ENCODE results near the gene RBBP8NL.

RBBP8NL gene

DNA sequence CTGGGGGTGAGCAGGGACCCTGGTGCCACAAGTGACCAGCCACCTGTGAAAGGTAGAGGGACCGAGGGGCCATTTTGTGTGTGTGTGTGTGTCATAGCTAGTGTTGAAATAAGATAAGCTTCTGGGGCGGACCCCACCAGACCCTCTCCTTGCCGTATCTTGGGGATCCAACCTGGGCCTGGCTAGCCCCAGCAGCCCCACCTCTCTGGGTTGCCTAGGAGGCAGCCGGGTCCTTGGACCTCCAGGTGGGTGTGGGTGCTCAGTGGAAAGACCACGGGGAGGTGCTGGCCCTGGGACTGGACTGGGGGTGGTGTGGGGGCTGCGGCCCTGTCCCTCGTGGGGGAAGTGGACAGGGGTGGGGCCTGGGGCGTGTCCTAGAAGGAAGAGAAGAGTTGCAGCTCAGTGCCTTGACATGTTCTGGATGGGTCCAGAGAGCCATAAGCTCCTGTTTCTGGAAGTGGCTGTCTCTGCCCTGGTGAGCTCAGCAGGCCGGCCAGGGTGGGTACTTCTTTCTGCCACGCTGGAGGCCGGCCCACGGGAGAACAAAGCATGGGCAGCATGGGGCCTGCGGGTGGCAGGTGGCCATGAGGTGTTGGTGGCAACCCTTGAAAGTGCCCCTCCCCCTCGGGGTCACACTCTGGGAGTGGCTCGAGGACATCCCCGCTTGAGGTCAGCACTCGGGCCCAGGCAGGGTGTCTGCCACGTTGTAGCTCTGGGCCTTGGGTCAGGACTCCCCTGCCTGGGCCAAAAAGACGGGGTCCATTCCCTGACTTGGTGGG, 8.4 kb downstream of the RBBP8NL start:
- DNase-seq = no peak

DNA sequence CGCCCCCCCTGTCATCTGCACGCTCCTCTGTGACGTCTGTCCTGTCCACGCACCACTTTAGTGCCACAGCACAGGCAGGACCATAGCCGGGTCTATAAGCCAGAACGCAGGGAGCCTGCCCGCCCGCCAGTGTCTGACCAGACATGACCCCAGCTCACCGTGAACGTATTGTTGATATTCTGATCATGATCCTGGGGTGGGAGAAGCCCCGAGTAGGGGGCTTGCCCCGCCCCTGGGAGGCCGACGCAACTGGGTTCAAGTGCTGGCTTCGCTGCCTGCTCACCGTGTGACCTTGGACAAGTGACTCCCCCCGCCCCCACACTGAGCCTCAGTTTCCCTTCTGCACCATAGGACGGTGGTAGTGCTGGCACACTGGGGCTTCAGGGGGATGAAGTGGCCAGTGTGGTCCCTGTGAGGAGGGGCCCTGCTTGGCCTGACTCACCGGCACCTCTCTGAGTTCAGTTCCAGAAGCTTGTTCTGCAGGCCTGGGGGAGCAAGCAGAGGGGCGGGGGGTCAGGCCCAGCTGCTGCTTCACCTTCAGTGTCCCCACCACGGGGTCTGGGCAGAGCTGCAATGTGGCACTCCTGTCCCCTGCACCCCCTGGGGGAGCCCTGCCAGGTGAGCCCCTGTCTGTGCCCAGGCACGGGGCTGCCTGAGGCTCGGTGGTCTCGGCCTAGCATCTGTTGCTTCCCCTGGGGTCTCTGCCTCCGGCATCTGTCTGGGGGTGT, 9.2 kb downstream of the RBBP8NL start:
- DNase-seq = no peak

DNA sequence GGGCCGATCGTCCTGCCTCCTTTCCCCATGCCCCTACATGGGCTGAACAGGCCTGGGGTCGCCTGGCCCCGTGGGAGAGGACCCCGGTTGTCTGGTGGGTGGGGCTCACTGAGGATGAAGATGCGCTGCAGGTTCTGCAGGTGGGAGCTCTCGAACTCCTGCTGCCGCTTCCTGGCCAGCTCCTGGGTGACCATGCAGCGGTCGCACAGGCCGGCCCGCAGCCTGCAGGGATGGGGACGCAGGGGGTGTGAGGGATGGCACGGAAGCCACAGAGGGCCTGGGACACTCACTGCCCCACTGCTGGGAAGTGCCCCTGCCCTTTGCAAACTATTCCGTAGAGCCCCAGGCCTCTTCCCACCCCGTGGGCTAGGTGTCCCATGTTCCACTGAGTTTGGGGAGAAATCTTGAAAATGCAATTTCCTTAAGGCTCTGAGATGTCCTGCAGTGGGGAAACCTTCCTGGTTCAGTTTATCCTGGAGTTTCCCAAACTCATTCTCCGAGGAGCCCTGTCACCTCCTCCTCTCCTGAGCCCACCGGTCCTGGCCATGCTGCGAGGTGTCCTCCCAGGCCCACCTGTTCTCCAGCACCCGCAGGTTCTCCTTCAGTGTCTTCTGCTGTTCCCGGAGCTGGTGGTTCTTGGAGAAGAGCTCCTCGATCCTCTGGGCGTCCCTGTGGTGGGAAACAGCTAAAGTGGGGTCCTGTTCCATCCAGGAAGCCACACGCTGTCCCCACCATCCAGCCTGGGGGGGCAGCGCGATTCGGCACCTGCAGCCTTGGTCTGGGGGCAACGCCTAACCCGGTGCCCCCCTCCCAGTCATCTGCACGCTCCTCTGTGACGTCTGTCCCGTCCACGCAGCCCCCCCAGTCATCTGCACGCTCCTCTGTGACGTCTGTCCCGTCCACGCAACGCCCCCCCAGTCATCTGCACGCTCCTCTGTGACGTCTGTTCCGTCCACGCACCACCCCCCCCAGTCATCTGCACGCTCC, 10.4 kb downstream of the RBBP8NL start:
- no peak for DNase-seq

DNA sequence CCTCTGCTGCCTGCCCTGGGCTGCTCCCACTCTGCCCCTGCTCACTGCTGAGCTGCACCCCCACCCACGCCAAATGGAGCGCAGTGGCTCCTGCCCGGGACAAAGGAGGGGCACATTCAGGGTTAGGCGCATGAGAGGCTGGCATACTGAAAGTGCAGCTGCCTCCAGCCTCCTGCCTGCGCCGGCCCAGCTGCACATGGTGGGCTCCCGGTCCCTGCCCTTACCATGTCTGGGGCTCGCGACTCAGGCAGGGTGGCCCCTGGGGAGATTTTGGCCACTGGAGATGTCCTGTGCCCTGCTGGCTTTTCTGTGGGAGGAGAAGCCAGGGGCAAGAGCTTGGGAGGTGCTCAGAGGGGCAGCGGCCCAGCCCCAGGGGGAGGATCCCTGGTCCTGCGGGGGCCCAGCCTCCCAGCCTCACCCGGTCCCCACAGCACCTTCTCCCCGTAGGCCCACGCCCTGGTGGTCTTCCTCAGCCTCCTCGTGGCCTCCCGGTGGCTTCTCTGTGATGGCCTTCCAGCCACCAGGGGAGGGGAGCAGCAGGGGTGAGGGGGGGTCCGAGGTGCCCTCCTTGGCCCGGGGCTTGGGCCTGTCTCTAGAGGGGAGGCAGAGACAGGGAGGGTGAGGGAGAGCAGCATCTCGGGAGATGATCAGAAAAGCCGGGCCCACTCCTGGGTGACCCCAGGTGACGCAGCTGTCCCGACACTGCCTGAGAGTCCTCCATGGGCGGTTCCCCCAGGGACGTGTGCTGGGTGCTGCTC, 11.8 kb downstream of the RBBP8NL start:
- no peak for DNase-seq

DNA sequence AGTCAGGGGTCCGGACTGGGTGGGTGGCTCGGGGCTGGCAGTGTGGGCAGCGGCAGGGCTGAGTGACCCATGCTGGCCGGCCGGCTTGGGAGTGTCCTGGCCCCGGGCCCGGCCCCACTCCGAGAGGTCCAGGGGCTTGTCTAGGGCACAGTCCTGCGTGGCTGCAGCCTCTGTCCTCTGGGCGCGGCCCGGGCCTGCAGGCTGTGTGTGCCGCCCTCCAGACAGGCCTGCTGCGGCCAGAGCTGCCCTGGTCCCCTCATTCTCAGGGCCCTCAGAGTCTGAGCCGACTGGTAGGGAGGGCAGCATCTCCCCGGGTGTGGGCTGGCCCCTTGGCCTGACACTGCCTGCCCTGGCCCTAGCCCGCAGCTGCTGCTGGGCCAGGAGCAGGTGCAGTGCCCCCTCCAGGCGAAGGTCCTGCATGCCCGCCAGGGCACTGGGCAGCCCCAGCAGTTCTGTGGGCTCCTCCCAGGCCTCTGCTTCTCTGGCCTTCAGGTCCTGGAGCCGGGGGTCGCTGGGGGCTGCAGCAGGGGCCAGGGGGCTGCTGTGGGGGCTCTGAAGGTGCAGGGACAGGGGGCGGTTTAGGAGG, 13.3 kb downstream of the RBBP8NL start:
- no peak for DNase-seq

DNA sequence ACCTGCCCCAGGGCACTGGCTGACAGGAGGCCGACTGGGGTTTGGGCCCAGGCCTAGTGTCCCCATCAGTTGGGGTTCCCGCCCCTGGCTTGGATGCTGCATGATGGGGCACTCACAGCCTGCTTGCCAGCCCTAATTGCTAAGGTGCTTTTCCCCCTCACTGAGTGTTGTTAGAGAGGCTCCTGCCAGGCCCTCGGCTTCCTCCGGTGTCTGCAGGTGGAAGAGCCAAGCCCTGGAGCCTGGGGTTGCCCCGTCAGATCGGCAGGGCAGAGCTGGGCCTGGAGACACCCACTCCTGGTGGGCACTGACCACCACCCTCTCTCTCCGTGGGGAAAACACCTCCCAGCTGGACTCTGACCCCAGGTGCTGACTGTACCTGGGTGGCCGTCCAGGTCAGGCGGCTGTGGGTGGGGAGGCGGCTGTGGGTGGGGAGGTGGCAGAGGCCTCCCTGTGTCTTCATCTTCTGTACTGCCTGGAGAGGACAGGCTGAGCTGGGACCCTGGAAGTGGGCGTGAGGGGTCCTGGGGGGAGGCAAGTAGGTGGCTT, 14.2 kb downstream of the RBBP8NL start:
- no peak for DNase-seq

DNA sequence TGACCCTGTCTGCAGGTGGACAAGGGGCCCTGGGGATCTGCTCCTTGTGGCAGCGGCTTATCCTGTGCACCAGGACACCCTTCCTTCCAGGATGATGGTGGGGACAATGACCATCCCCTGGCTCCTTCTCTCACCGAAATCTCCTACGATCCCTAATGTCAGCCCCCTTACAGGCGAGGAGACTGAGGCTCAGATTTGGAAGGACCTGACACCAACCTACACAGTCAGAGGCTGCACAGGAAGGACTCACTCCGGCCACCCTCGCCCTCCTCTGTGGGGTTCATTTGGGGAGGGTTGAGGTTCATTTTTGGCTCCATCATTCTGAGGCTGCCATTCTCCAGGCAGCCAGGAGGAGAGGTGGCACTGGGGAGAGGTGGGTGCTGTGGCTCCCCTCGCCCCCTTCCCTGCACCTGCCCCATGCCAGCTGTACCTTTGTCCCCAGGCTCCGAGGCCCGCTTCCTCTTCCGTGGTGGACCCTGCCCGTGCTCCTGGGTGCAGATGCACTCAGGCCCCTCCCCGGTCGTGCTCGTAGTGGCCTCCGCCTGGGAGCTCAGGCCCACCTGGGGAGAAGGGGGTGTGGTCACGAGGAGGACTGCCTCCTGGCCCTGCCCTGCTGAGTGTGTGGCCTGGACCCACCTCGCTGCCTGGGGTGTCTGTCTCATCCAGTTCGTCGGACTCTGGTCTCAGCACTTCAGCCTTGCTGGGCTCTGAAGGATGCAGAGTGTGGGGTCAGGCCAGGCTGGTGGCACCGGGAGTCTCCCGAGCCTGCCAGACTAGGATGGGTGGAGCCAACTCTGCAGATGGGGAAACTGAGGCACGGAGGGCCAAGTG, 14.9 kb downstream of the RBBP8NL start:
- DNase-seq = no peak

DNA sequence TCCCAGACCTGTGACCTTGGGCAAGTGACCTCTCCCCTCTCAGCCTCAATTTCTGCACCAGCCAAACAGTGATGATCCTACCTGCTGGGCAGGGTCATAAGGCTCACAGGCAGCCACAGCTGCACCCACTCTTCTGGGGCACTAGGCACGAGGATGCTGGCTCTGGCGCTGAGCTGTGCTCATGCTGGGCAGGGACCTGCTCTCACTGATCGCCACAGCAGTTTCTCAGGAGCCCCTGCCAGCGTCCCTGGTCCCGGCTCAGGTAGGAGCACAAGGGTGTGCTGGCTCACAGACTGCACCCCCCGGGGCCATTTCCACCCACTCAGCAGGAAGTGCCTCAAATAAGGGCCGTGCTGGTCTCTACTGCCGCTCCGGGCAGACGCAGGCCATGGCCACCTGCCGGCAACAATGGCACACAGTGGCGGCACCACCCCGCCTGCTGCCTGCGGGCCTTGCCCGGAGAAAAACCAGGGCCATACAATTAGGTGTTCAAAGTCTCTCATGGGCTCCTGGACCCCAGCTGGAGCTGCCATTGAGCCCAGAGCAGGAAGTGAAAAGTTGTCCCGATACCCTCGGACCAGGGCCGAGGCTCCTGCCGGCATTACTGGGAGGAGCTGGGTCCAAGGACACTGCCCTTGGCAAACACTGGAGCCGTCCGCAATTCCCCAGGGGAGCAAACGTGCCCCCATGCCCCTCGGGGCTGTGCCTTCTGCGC, 15.7 kb downstream of the RBBP8NL start:
- DNase-seq = no peak

DNA sequence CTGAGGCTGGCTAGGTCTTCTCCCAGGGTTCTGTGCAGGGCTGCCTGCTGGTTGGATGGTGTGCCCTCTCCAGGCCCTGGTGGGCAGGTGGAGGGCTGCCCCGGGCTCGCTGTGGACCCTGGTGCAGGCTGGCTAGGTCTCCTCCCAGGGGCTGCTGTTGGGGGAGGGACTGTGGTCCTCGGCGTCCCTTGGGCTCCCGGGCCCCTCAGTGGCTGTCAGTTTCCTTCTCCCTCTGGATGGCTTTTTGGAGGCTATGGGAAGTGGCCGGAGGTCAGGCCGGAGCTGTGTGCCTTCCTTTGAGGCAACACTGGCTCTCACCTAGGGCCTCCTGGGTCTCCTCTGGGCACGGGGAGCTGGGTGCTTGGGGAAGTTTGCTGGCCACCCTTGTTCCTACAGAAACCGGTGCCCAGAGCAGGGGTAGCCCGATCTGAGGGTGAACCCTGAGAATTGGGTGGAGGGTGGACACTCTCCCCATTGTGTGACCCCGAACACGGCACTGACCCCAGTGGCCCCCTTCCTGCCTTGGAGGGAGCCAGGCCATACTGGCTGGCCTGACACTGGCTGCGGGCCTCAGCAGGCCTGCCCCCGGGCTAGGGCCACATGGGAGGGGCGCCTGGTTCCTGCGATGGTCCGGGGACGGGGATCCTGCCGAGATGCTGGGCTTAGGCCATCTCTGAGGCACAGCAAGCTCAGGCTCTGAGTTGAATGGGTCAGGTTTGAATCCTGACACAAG, 16.4 kb downstream of the RBBP8NL start:
- DNase-seq = no peak

DNA sequence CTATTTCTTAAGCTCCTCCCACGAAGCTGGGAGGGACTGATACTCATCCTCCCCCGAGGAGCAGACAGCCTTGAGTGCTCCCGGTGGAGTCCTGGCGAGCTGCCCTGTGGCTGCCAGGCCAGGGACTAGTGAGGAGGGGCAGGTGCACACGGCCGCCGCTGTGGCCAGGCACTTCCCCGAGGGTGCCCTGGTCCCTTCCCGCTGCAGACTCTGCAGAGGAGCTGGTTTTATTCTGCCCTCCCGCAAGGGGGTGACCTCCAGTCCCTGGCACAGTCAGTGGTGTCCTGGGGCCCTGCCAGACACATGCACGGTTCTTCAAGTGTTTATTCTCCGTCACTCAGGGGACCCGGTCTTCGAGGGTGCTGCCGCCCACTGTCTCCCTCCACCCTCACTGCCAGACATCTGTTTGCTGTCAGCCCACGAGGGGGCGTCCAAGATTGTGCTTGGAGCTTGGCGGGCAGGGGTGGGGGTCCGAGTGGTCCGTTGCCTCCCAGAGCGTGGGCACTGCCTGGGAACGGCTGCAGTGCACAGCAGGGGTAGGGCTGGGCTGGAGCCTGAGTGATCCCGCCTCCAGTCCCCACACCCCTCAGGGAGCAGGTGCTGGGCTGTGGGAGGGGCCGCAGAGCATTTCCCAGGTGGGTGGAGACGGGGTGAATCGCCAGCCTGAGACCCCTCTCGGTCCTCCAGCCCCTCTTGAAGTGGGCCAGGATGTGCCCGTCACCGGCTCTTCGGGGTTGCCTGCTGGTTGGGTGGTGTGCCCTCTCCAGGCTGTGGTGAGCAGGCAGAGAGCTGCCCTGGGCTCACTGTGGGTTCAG, 17.2 kb downstream of the RBBP8NL start:
- peak; percentile 25 to 36 for DNase-seq

DNA sequence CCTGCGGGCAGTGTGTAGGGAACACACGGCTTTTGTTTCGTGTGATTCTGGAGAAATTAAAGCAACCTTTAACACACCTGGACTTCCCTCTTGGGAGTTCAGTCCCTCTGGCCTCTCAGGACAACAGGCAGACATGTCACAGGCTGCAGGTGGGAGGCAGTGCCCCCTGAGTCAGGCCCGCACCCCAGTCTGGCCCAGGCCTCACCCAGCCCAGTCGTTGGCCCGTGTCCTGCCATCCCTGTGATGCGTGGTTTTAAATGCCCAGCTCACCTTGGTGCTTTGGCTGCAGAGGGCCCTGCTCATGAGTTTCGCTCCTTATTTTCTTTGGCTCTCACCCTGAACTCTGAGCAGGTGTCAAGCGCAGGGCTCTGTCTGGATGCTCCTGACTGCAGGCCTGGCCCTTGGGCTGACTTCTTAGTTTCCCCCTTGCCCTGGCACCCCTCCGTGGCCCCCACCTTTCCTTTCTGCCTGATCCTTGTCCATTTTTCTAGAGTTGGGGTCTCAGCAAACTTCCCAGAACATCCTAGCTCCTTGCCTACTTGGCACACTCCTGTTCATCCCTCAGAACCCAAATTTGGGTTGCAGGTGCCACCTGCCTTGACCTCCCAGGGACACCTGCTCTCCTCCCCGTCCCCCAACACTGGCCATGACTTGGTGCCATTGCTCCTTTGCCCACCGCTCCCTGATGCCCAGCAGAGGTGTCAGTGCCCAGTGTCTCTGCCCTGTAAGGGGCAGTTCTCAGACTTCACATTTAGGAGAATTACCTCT, 18.1 kb downstream of the RBBP8NL start:
- DNase-seq = no peak

DNA sequence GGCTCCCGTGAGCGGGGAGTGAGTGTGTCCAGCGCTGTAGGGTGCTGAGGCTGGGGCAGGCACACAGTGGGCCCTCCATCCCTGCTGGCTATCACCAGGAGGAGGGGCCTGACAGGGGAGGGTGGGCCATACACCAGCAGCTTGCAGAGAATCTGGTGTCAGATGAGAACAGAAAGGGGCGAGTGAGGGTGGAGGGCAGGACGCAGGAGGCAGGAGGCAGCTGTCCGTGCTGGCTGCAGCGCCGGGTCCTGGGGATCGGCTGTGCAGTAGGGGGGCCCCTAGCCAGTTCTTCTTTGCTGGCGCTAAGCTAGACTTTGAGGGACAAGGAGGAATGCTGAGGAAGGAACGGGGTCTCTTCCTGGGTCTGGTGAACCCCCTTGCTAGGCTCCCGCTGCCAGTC, 18.7 kb downstream of the RBBP8NL start:
- no peak for DNase-seq

DNA sequence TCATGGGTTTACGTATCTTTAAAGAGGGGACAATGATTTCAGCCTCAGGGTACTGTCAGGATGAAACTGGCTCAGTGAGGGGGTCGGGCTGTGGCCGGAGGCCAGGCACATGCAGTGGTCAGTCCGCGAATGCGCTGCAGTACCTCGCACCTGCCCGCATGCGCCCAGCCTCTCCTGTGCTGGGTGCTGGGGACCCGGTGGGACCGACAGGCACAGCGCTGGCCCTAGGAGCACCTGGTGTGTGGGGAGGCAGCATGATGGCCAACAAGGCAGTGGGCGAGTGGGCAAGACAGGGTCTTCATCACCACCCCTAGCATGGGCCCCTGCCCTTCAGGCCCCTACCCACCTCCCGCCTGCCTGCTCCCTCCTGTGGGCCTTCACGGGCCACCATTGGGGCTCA, 19.3 kb downstream of the RBBP8NL start:
- DNase-seq = no peak

DNA sequence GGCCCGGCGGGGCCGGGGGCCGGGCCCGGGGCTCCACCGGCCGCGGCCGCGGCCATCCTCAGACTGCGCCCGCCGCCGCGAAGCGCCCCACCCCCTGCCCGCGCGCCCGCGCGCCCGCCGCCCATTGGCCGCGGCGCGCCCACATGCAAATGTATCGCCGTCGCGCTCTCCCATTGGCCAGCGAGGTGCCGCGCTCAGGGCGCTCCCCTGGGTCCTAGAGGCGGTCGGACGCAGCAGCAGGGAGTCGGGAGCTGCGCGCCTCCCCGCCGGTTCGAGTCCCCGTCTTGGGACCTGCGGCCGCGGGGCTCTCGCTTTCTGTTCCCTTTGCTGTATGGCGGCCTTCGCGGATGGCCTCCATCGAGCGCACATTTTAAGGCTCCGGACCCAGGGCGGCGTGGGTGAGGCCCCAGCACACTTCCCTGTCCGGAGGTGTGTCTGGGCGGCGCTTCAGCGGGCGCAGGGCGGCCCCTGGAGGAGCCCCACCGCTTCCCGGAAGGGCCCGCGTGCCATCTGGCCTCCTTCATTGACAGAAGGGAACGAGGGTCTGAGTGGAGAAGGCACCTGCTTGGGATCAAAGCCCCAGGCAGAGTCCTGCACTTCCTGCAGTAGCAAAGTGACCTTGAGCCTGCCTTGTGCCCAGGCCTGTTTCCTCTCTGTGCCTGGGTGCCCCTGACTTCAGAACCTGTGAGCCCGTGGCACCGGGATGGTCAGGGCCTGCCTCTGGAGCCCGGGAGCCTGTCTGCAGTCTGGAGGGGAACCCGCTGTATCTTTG, 19.9 kb downstream of the RBBP8NL start, which contains the start of gene CABLES2:
TSS of gene CABLES2 (minus strand) at position 65 of the 772 bp plus-strand sequence. CDS start at position 56, 9 bp downstream.
- DNase-seq = peak; percentile 84 to 89

DNA sequence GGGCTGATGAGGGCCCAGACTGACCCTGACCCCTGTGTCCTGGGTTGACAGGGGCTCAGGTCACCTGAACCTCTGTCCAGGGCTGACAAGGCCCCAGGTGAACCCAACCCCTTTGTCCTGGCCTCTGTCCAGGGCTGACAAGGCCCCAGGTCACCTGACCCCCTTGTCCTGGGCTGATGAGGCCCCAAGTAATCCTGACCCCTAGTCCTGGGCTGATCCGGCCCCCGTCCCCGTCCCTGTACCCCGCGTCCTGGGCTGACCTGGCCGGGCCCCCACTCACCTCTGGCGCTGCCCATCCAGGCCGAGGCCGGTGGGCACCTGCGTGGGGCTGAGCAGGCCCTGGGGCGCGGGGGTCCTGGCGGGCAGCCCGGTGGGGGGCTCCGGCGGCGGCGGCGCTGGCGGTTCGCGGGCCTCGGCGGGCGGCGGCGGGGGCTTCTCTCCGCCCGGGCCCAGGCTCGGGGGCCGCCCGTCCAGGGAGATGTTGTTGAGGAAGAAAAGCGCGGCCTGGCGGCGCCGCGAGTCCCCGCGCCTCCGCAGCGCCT, 20.6 kb downstream of the RBBP8NL start:
- no peak for DNase-seq

DNA sequence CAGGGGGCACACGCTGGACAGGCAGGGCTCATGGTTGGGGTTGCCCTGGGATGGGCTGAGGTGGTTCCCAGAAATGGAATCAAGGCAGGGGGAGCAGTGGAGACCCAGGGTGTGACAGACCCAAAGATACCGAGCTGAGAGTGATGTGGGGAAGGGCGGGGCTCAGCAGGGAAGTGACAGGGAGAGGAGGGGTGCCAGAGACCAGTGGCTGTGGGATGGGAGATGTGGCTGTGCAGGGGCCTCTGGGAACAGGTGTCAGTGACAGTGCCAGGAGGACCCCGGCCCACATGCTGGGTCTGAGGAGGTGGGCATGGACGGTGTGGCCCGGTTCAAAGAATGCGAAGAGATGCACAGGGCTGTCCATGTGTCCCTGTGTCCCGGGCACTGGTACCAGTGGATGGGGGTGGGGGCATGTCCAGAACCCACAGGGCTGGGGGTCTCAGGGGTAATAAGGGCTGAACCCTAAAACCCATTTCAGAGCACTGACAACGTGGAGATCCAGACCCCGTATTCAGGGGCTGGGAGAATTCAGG, 21.3 kb downstream of the RBBP8NL start:
- no peak for DNase-seq
